Astrocyte (in vitro differentiated cells and primary cell): ENCODE data around the gene NDUFAF8. TPM values are rescaled to one million over a fixed set of nuclear protein-coding genes. Genes with fewer than 3 reads are reported as not detected.
A peak's percentile ranks its signal among the peaks of the same experiment; 100 is the strongest.

Experiments used
- DNase-seq: peaks from one replicate; pipeline ENCODE4 v3.0.0-alpha.2; 2010; ENCODE audit warnings: low read depth
- FAIRE-seq: peaks from 2 replicates; lab custom pipeline; 2011; peaks lifted over from hg19 to GRCh38; lab: Jason Lieb, UNC
- H2AFZ ChIP-seq: 2 replicates; pipeline ENCODE4 v1.6.0; 2012; ENCODE audit warnings: low read depth, low read length, inconsistent platforms
- H3K27ac ChIP-seq: 2 replicates; pipeline ENCODE4 v1.5.1; 2011; ENCODE audit warnings: low read depth, low read length, inconsistent platforms
- H3K27me3 ChIP-seq: 2 replicates; pipeline ENCODE4 v1.6.0; 2011; ENCODE audit warnings: low read length, inconsistent platforms; ENCODE audit not compliant: insufficient read depth
- H3K36me3 ChIP-seq: 2 replicates; pipeline ENCODE4 v1.5.1; 2011; ENCODE audit warnings: low read length, inconsistent platforms; ENCODE audit not compliant: insufficient read depth
- H3K4me1 ChIP-seq: 2 replicates; pipeline ENCODE4 v1.5.1; 2011; ENCODE audit warnings: low read length, inconsistent platforms; ENCODE audit not compliant: insufficient read depth
- H3K4me2 ChIP-seq: 2 replicates; pipeline ENCODE4 v1.6.0; 2012; ENCODE audit warnings: low read length, inconsistent platforms
- H3K4me3 ChIP-seq: 2 replicates; pipeline ENCODE4 v1.5.1; 2011; ENCODE audit warnings: low read depth, mild to moderate bottlenecking, low read length, inconsistent platforms; ENCODE audit not compliant: insufficient read depth
- H3K79me2 ChIP-seq: 2 replicates; pipeline ENCODE4 v1.6.0; 2012; ENCODE audit warnings: mild to moderate bottlenecking, low read length, inconsistent platforms; ENCODE audit not compliant: insufficient read depth
- H3K9ac ChIP-seq: 2 replicates; pipeline ENCODE4 v1.6.0; 2012; ENCODE audit warnings: mild to moderate bottlenecking, low read length, inconsistent platforms
- H3K9me3 ChIP-seq: 2 replicates; pipeline ENCODE4 v1.5.1; 2012; ENCODE audit warnings: low read depth, mild to moderate bottlenecking, low read length, inconsistent platforms; ENCODE audit not compliant: insufficient read depth
- H4K20me1 ChIP-seq: 2 replicates; pipeline ENCODE4 v1.6.0; 2012; ENCODE audit warnings: low read length, inconsistent platforms; ENCODE audit not compliant: insufficient read depth
- H3K27ac Mint-ChIP-seq: one replicate; pipeline ENCODE4 v1.8.0; 2021; ENCODE audit warnings: mild to moderate bottlenecking, mixed read lengths; ENCODE audit not compliant: unreplicated experiment
- H3K27me3 Mint-ChIP-seq: one replicate; pipeline ENCODE4 v1.8.0; 2021; ENCODE audit warnings: low read depth, mixed read lengths; ENCODE audit not compliant: unreplicated experiment
- H3K36me3 Mint-ChIP-seq: one replicate; pipeline ENCODE4 v1.8.0; 2021; ENCODE audit warnings: low read depth, mixed read lengths; ENCODE audit not compliant: unreplicated experiment
- H3K4me1 Mint-ChIP-seq: one replicate; pipeline ENCODE4 v1.8.0; 2021; ENCODE audit warnings: low read depth, mixed read lengths; ENCODE audit not compliant: unreplicated experiment
- H3K4me3 Mint-ChIP-seq: one replicate; pipeline ENCODE4 v1.8.0; 2021; ENCODE audit warnings: mild to moderate bottlenecking, moderate library complexity, mixed read lengths; ENCODE audit not compliant: unreplicated experiment
- H3K9me3 Mint-ChIP-seq: one replicate; pipeline ENCODE4 v1.8.0; 2021; ENCODE audit warnings: mild to moderate bottlenecking, mixed read lengths; ENCODE audit not compliant: unreplicated experiment
- CTCF ChIP-seq: IDR thresholded peaks from 2 replicates; pipeline ENCODE4 v1.5.1; 2011; ENCODE audit warnings: low read depth, mild to moderate bottlenecking, inconsistent platforms, low read length, moderate library complexity; ENCODE audit not compliant: insufficient read depth
- EZH2 ChIP-seq: IDR thresholded peaks from 2 replicates; pipeline ENCODE4 v1.6.1; 2012; ENCODE audit warnings: mild to moderate bottlenecking, low read length, inconsistent platforms; ENCODE audit not compliant: insufficient read depth
- total RNA-seq: library from RNA; stranded (reverse); gene quantifications from 2 replicates; pipeline ENCODE4 v1.2.1, GENCODE V29; 2021

NDUFAF8 gene
- total RNA-seq, 1 donor from 2014 or later, result 67.2 TPM

GRCh38 chr17:81233316-81233715, 5.8 kb upstream of the NDUFAF8 start:
- no peaks in the 10 kb centered on the region for H3K27me3 ChIP-seq
- no peak for FAIRE-seq

GRCh38 chr17:81233811-81234505, 5.2 kb upstream of the NDUFAF8 start:
- DNase-seq (no peak), FAIRE-seq (no peak)
- H3K4me1 ChIP-seq, result peaks cover 10% of the 10 kb centered on the region
- H3K27me3 ChIP-seq, result no peaks in the 10 kb centered on the region
- H3K79me2 ChIP-seq, result peaks cover 34% of the 10 kb centered on the region
- H2AFZ ChIP-seq, result no peak overlapping the region
- H3K9ac ChIP-seq, result no peak overlapping the region
- Mint-ChIP-seq H3K36me3 (peaks cover 8% of the 10 kb centered on the region), H3K27ac (no peak overlapping the region), H3K4me1 (peaks cover 8% of the 10 kb centered on the region), H3K9me3 (no peaks in the 10 kb centered on the region), H3K4me3 (no peak overlapping the region), H3K27me3 (no peaks in the 10 kb centered on the region)
- no peak overlapping the region for H3K27ac ChIP-seq
- H3K4me2 ChIP-seq, result no peak overlapping the region
- H4K20me1 ChIP-seq, result peaks cover 29% of the 10 kb centered on the region
- peaks cover 2% of the 10 kb centered on the region for H3K36me3 ChIP-seq
- H3K4me3 ChIP-seq, result no peak overlapping the region
- H3K9me3 ChIP-seq, result no peaks in the 10 kb centered on the region
- TF ChIP-seq EZH2 (no peak), CTCF (no peak)

More at GRCh38 chr17:81233316-81233715, 5.8 kb upstream of the NDUFAF8 start:
- H3K27me3 Mint-ChIP-seq, result no peaks in the 10 kb centered on the region
- Histone ChIP-seq H3K9ac (no peak overlapping the region), H4K20me1 (peaks cover 29% of the 10 kb centered on the region), H3K36me3 (peaks cover 2% of the 10 kb centered on the region), H3K4me2 (no peak overlapping the region), H3K9me3 (no peaks in the 10 kb centered on the region), H3K4me1 (peaks cover 9% of the 10 kb centered on the region), H3K27ac (no peak overlapping the region), H3K79me2 (peaks cover 29% of the 10 kb centered on the region), H2AFZ (no peak overlapping the region), H3K4me3 (no peak overlapping the region)
- no peak for DNase-seq
- no peak overlapping the region for H3K4me3 Mint-ChIP-seq
- peaks cover 10% of the 10 kb centered on the region for H3K36me3 Mint-ChIP-seq
- H3K9me3 Mint-ChIP-seq, result no peaks in the 10 kb centered on the region
- TF ChIP-seq CTCF, result no peak
- no peak for TF ChIP-seq EZH2
- peaks cover 8% of the 10 kb centered on the region for H3K4me1 Mint-ChIP-seq
- no peak overlapping the region for H3K27ac Mint-ChIP-seq

DNA sequence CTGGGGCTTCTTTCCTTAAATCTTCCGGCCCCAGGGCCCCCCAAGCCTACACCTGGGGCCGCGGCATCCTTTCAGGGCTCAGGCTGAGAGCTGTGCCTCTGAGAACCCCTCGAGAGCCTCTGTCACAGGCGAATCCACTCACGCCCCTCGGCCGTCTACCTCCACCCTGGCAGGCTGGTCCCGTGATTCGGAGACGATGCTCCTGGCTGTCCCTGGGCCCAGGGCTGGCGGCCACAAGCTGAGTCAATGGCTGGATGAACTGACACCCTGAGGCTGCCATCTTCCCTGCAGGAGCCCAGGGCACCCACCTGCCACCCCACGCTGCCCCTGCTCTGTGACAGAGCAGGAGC, 4.6 kb upstream of the NDUFAF8 start:
- Mint-ChIP-seq H3K36me3 (peaks cover 8% of the 10 kb centered on the region), H3K4me1 (peaks cover 8% of the 10 kb centered on the region), H3K27me3 (no peaks in the 10 kb centered on the region), H3K4me3 (no peak overlapping the region), H3K27ac (peak overlapping the region; percentile 1), H3K9me3 (no peaks in the 10 kb centered on the region)
- no peak for FAIRE-seq
- Histone ChIP-seq H3K27ac (no peak overlapping the region), H3K36me3 (peaks cover 2% of the 10 kb centered on the region), H3K27me3 (no peaks in the 10 kb centered on the region), H3K4me3 (no peak overlapping the region), H3K9ac (no peak overlapping the region), H3K4me2 (no peak overlapping the region), H4K20me1 (peaks cover 29% of the 10 kb centered on the region), H3K9me3 (no peaks in the 10 kb centered on the region), H3K79me2 (peaks cover 38% of the 10 kb centered on the region), H2AFZ (no peak overlapping the region), H3K4me1 (peaks cover 10% of the 10 kb centered on the region)
- no peak for TF ChIP-seq EZH2
- TF ChIP-seq CTCF, result no peak
- DNase-seq, result no peak
